Astrocyte of the cerebellum (primary cell): ENCODE measurements around the gene DGKQ.

Experiments used
- DNase-seq: peaks from one replicate; pipeline ENCODE4 v3.0.0-alpha.2; 2011; ENCODE audit warnings: low read depth
- H3K4me3 ChIP-seq: 2 replicates; pipeline ENCODE4 v1.5.1; 2011; ENCODE audit warnings: mild to moderate bottlenecking, low read depth, low read length, moderate library complexity
- in situ Hi-C: cut with HindIII; loops from 2 replicates; pipeline ENCODE4 v1.10.0; 2017; ENCODE audit warnings: low sequenced_read_pairs
- TF ChIP-seq, protein P1 (sequence below): IDR thresholded peaks from 2 replicates; pipeline ENCODE4 v1.5.1; 2012; ENCODE audit warnings: low read length, low read depth, moderate library complexity, mild to moderate bottlenecking; ENCODE audit errors: missing control alignments

Gene DGKQ

DNA sequence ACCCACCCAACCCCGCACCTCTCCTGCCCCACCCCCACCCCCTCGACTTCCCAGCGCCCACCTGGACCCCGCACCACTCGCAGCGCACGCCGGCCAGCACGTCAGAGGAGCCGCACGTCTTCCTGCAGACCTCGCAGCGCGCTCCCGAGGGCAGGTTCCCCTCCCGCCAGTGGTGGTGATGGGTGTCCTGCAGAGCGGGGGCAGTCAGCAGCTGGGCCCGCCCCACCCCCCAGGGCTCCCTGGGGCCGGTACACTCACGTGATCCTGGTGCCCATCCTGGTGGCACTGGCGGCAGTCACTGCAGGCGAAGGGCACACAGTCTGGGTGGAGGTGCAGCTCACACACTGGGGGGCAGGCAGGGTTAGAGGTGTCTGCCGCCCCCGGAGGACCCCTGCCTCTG, 5.1 kb downstream of the DGKQ start:
- no peak overlapping the region for H3K4me3 ChIP-seq
- in situ Hi-C loops = no loop called here
- DNase-seq = no peak
- TF ChIP-seq, protein P1, sequence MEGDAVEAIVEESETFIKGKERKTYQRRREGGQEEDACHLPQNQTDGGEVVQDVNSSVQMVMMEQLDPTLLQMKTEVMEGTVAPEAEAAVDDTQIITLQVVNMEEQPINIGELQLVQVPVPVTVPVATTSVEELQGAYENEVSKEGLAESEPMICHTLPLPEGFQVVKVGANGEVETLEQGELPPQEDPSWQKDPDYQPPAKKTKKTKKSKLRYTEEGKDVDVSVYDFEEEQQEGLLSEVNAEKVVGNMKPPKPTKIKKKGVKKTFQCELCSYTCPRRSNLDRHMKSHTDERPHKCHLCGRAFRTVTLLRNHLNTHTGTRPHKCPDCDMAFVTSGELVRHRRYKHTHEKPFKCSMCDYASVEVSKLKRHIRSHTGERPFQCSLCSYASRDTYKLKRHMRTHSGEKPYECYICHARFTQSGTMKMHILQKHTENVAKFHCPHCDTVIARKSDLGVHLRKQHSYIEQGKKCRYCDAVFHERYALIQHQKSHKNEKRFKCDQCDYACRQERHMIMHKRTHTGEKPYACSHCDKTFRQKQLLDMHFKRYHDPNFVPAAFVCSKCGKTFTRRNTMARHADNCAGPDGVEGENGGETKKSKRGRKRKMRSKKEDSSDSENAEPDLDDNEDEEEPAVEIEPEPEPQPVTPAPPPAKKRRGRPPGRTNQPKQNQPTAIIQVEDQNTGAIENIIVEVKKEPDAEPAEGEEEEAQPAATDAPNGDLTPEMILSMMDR = no peak

DNA sequence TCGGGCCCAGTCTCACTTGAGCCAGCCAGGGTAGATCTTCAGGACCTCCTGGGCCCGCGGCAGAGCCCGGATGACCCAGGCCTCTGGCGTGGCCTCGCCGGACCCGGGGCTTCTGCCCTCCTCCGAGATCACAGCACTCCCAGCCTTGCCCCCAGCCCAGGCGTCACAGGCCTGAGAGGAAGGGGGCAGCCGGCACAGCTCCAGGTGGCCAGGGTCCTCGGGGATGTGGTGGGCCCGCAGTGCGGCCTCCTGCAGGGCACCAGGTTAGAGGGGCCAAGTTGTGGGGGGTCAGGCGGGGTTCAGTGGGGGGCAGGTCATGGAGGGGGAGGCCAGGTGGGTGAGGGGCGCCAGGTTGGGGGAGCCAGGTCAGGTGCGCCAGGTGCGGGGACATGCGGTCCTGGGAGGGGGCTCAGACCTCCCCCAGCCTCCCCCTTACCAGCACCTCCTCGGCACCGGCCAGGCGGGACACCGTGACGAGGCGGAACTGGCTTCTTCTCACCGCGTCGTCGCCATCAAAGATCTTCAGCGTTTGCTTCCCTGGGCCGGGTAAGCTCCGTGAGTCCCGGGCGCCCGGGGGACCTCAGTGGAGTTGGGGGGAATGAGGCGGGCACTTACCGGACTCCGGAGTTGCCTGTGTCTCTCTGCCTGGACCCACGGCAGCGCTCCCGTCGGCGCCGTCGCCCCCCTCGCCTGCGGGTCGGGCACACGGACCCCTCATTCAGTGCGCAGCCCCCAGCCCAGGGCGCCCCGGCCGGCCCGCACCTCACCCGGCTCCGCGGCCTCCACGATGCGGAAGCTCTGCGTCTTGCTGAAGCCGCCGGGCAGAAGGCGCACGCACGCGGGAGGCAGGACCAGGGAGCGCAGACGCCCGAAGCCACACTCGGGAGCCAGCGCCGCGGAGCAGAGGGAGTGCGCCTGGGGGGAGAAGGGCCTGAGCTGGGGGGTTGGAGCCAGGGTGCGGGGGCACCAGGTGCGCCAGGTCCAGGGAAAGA, 6.0 kb downstream of the DGKQ start:
- in situ Hi-C loops = no loop called here
- no peak overlapping the region for H3K4me3 ChIP-seq
- TF ChIP-seq, protein P1 = no peak
- DNase-seq = no peak

DNA sequence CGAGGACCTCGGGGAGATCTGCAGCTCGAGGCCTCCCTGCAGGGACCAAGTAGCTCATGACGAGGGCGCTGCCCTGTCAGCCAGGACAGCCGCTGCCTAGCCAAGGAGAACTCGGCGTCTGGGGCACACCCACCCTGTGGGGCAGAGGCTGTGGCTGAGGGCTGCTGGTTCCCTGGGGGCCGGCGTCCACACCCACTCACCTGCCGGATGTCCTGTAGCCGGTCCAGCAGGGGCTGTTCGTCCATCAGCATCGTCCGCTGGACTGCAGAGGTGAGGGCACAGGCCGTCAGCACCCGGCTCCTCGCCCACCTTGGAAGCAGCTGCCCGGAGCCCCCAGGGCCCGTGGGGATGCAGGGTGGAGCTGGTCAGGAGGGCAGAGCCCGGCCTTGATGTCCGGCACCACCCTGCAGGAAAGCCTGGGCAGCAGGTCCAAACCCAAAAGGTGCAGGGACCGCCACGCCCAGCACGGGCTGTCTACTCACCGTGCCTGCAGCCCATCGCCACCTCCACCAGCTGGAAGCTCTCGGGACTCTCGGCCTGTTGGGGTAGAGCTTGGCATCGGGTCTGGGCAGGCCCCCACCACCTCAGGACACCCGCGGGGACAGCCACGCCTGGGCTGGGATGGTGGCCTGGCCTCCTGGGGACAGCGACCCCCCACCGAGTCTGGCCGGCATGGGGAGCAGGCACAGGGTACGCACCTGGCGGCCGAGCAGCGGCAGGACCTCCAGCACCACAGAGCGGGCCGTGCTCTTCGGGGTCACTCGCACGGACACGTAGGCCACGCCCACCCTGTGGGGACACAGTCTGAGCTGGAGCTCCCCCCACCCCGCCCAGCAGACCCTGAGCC, 6.9 kb downstream of the DGKQ start:
- DNase-seq = no peak
- no peak overlapping the region for H3K4me3 ChIP-seq
- in situ Hi-C loops = no loop called here
- TF ChIP-seq, protein P1 = no peak

DNA sequence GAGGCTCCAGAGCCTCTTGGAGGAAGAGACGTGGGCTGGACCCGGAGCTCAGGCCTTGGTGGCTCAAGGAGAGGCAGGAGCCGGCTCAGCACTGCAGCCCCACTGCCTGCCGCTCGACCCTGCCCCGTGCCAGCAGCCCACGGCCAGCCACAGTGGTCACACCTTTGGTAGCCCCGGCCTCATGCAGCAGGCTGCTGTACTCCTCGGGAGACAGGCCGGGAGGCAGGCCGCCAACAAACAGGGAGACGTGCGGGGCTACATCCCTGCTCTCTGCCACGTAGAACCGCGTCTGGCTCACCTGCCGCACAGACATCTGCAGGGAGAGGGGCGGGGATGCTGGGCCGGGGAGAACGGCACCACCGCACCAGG, 7.6 kb downstream of the DGKQ start:
- no peak overlapping the region for H3K4me3 ChIP-seq
- in situ Hi-C loops = no loop called here
- no peak for DNase-seq
- TF ChIP-seq, protein P1 = no peak

DNA sequence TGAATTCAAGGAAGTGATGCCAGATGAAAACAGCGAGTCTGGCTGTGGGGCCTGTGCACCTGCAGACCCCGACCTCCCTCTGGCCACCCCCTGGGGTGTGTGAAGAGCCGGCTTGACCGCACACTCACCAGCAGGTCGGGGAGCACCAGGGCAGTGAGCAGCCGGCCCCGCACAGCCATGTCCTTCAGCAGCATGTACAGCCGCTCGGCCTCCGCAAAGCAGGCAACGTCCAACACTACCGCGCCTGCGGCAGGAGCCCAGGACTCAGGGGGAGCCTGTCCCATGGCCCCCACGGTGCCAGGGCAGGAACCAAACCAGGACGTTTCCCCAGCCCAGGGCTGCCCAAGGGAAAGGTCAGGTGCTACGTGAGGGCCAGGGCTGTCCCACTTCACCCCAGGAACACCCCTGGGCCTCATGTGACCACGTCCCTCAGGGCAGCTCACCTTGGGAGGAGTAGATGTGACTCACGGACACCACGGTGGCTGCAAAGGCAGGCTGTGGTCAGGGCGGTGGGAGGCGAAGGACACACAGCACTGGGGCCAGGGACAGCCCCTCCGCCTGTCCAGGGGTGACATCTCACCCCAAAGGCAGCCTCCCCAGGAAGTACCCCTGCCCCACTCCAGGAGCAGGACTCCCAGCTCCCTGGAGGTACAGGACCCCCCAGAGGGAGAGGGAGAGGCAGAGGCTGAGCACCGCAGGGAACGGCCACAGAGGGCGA, 8.2 kb downstream of the DGKQ start:
- in situ Hi-C loops = no loop called here

More for the DNA sequence above, 8.2 kb downstream of the DGKQ start:
- DNase-seq = no peak
- TF ChIP-seq, protein P1 = no peak
- H3K4me3 ChIP-seq = no peak overlapping the region
